K562 (cell line): ENCODE results near the gene OSBP2. TPM values are rescaled to one million over a fixed set of nuclear protein-coding genes. Genes with fewer than 3 reads are reported as not detected.

Source experiments
- ATAC-seq: fragments of 200-7000 bp; cut with Tn5 transposase; 3 replicates; pipeline ENCODE4 v1.9.1; 2020; ENCODE audit warnings: moderate library complexity
- BruUV-seq: library from RNA; stranded (reverse); fragments of 400-500 nt; replicated peaks from 2 replicates; lab custom pipeline; 2021; lab: Mats Ljungman, UMichigan
- CTCF ChIA-PET: fragments of 300-600 bp; formaldehyde crosslinking; extraction: SDS; loops from one replicate; lab custom pipeline; 2021; ENCODE audit warnings: low intra/inter-chr PET ratio; lab: Yijun Ruan, JAX
- POLR2A ChIA-PET: fragments of 300-600, 350-650 bp; sonication (Branson Sonifier 250); formaldehyde crosslinking; extraction: SDS; loops from one replicate; lab custom pipeline; 2021; ENCODE audit warnings: antibody characterized with exemption, inconsistent platforms; lab: Yijun Ruan, JAX
- DNase-seq, 4 experiments: peaks; one replicate each; pipeline versions ENCODE4 v3.0.0 to v3.0.0-alpha.2; 2011 to 2018; ENCODE audit warnings: low spot score in 3 of 4, mixed read lengths in 3 of 4; ENCODE audit errors: extremely low read depth in 1 of 4
- FAIRE-seq: peaks from 2 replicates; lab custom pipeline; 2011; peaks lifted over from hg19 to GRCh38; lab: Jason Lieb, UNC
- H2AFZ ChIP-seq: 2 replicates; pipeline ENCODE4 v1.6.0; 2011; ENCODE audit warnings: low read depth, low read length, control low read depth, inconsistent platforms
- H3K27ac ChIP-seq: fragments of 200-600 bp; 3 replicates; pipeline ENCODE4 v1.8.0; 2011; ENCODE audit warnings: low read depth, mild to moderate bottlenecking, control low read depth, inconsistent platforms, low read length, moderate library complexity, mixed read lengths; ENCODE audit errors: extremely low read depth
- H3K27me3 ChIP-seq, 2 experiments: fragments of 300-600 bp in 1 of 2; 2 replicates in 1 of 2; 3 replicates in 1 of 2; pipeline versions ENCODE4 v1.6.0 to v1.8.0; 2011; ENCODE audit warnings: inconsistent platforms in 2 of 2, low read length in 2 of 2, mild to moderate bottlenecking in 1 of 2, mixed read lengths in 1 of 2, moderate library complexity in 1 of 2; ENCODE audit not compliant: control insufficient read depth in 2 of 2, insufficient read depth in 2 of 2
- H3K36me3 ChIP-seq: fragments of 300-600 bp; 3 replicates; pipeline ENCODE4 v1.8.0; 2011; ENCODE audit warnings: mild to moderate bottlenecking, low read length, inconsistent platforms; ENCODE audit not compliant: control insufficient read depth, insufficient read depth
- H3K4me1 ChIP-seq, 2 experiments: fragments of 200-600 bp in 1 of 2; replicated peaks in 1 of 2; 2 replicates in 1 of 2; 3 replicates in 1 of 2; pipeline versions ENCODE4 v1.5.1 to v1.8.0; 2011; ENCODE audit warnings: inconsistent platforms in 2 of 2, low read length in 2 of 2, mild to moderate bottlenecking in 1 of 2, mixed read lengths in 1 of 2, moderate library complexity in 1 of 2; ENCODE audit not compliant: control insufficient read depth in 2 of 2, insufficient read depth in 2 of 2
- H3K4me2 ChIP-seq: 2 replicates; pipeline ENCODE4 v1.6.1; 2011; ENCODE audit warnings: low read length, control low read depth, inconsistent platforms, mixed read lengths; ENCODE audit not compliant: insufficient read depth
- H3K4me3 ChIP-seq: fragments of 200-600 bp; sonication (generic), shearing (Covaris generic); 2 replicates; pipeline ENCODE4 v1.5.1; 2016; ENCODE audit warnings: control low read depth, inconsistent platforms
- H3K79me2 ChIP-seq: fragments of 200-600 bp; 3 replicates; pipeline ENCODE4 v1.8.0; 2011; ENCODE audit warnings: low read length, inconsistent platforms; ENCODE audit not compliant: control insufficient read depth, insufficient read depth
- H3K9ac ChIP-seq, 2 experiments: 2 replicates each; pipeline versions ENCODE4 v1.6.0 to v1.6.1; 2011; ENCODE audit warnings: low read depth in 2 of 2, low read length in 2 of 2, control low read depth in 1 of 2, inconsistent platforms in 1 of 2, mild to moderate bottlenecking in 1 of 2, mixed read lengths in 1 of 2; ENCODE audit not compliant: insufficient read depth in 1 of 2
- H3K9me1 ChIP-seq: one replicate; pipeline ENCODE4 v1.6.0; 2011; ENCODE audit warnings: inconsistent platforms, mild to moderate bottlenecking, low read length, moderate library complexity; ENCODE audit not compliant: control insufficient read depth, insufficient read depth
- H3K9me3 ChIP-seq: replicated peaks from 2 replicates; pipeline ENCODE4 v1.5.1; 2011; ENCODE audit warnings: low read depth, low read length, inconsistent platforms; ENCODE audit not compliant: control insufficient read depth, insufficient read depth
- H4K20me1 ChIP-seq: replicated peaks from 2 replicates; pipeline ENCODE4 v1.6.1; 2011; ENCODE audit warnings: low read length, inconsistent platforms, mixed read lengths; ENCODE audit not compliant: control insufficient read depth, insufficient read depth
- CHD2 ChIP-seq: IDR thresholded peaks from 2 replicates; pipeline ENCODE4 v1.6.1; 2011; ENCODE audit warnings: low read depth, low read length
- E2F4 ChIP-seq: sonication (generic); formaldehyde crosslinking; IDR thresholded peaks from 2 replicates; pipeline ENCODE4 v1.8.0; 2022; ENCODE audit warnings: mild to moderate bottlenecking, low read depth, missing genetic modification reagents
- E2F6 ChIP-seq, 2 experiments: IDR thresholded peaks; 2 replicates each; pipeline ENCODE4 v1.6.1; 2011; ENCODE audit warnings: borderline replicate concordance in 1 of 2, control low read depth in 1 of 2, low read depth in 1 of 2, low read length in 1 of 2, mild to moderate bottlenecking in 1 of 2, mixed read lengths in 1 of 2, moderate library complexity in 1 of 2; ENCODE audit not compliant: insufficient read depth in 1 of 2, insufficient read length in 1 of 2, poor library complexity in 1 of 2, severe bottlenecking in 1 of 2; ENCODE audit errors: extremely low read depth in 1 of 2
- ELF1 ChIP-seq: fragments of 200-800 bp; sonication (Bioruptor generic); IDR thresholded peaks from 2 replicates; pipeline ENCODE4 v1.6.1; 2016; ENCODE audit warnings: missing genetic modification characterization, missing compliant biosample characterization
- ETV5 ChIP-seq: sonication (generic); formaldehyde crosslinking; IDR thresholded peaks from 2 replicates; pipeline ENCODE4 v1.4.0; 2020; ENCODE audit warnings: low read depth, mild to moderate bottlenecking, missing genetic modification reagents
- IFI16 ChIP-seq: fragments of 250-450 bp; sonication (Bioruptor Pico); IDR thresholded peaks from 2 replicates; pipeline ENCODE4 v2.1.2; 2022; ENCODE audit warnings: mild to moderate bottlenecking, inconsistent platforms
- ILF3 ChIP-seq: fragments of 450-650 bp; IDR thresholded peaks from 2 replicates; pipeline ENCODE4 v1.6.1; 2018; ENCODE audit warnings: antibody characterized with exemption, mild to moderate bottlenecking, moderate library complexity, borderline replicate concordance
- NCOA2 ChIP-seq, 2 experiments: fragments of 450-650 bp; IDR thresholded peaks; 2 replicates each; pipeline ENCODE4 v1.6.1; 2018; ENCODE audit warnings: mild to moderate bottlenecking in 2 of 2, moderate library complexity in 1 of 2; ENCODE audit not compliant: partially characterized antibody in 2 of 2
- POLR2A ChIP-seq: fragments of 450-650 bp; conservative IDR thresholded peaks from 2 replicates; pipeline ENCODE4 v1.6.1; 2016
- PRPF4 ChIP-seq: fragments of 200-400 bp; formaldehyde crosslinking; IDR thresholded peaks from one replicate; pipeline ENCODE4 v1.6.1; 2017; ENCODE audit warnings: low read length, low read depth, mild to moderate bottlenecking; ENCODE audit not compliant: insufficient read depth, poor library complexity, severe bottlenecking
- PURB ChIP-seq: sonication (generic); formaldehyde crosslinking; IDR thresholded peaks from 2 replicates; pipeline ENCODE4 v1.9.0; 2021; ENCODE audit warnings: low read depth, mild to moderate bottlenecking, missing genetic modification reagents
- PYGO2 ChIP-seq: fragments of 450-650 bp; IDR thresholded peaks from 2 replicates; pipeline ENCODE4 v1.6.1; 2016; ENCODE audit warnings: mild to moderate bottlenecking, missing genetic modification characterization, moderate library complexity, missing compliant biosample characterization
- RBM14 ChIP-seq: fragments of 200-400 bp; formaldehyde crosslinking; IDR thresholded peaks from 2 replicates; pipeline ENCODE4 v1.6.1; 2018; ENCODE audit warnings: low read depth, mild to moderate bottlenecking, low read length, moderate library complexity, borderline replicate concordance; ENCODE audit not compliant: insufficient read depth
- ZNF140 ChIP-seq: fragments of 250-450 bp; sonication (Bioruptor Pico); IDR thresholded peaks from 2 replicates; pipeline ENCODE4 v1.8.0; 2021; ENCODE audit warnings: moderate library complexity, mild to moderate bottlenecking, inconsistent platforms
- ZSCAN32 ChIP-seq: fragments of 450-650 bp; formaldehyde crosslinking; IDR thresholded peaks from 2 replicates; pipeline ENCODE4 v1.4.0; 2020; ENCODE audit warnings: mild to moderate bottlenecking, moderate library complexity
- WGBS: fragments of 100-300 bp; shearing (Covaris generic); methylation state at CpG from one replicate; pipeline ENCODE4 v1.1.6; 2016; ENCODE audit warnings: low coverage, mixed read lengths; ENCODE audit not compliant: insufficient coverage; ENCODE audit errors: missing lambda C conversion rate; 5-methylcytosine and 5-hydroxymethylcytosine counted together
- in situ Hi-C: fragments of 300-500 bp; cut with MboI; formaldehyde crosslinking; loops from 4 replicates; pipeline ENCODE4 v1.15.0; 2018; ENCODE audit warnings: inconsistent platforms, mixed read lengths
- intact Hi-C: fragments of 100-400 bp; cut with micrococcal nuclease; formaldehyde crosslinking; loops from 2 replicates; pipeline ENCODE4 v1.14.2; 2022
- polyA plus RNA-seq, 8 experiments: library from polyadenylated mRNA; depleted of rRNA in 4 of 8; stranded (reverse) in 5 of 8; unstranded in 3 of 8; fragments of >200 nt; fragmentation: Nextera tagmentation in 2 of 8; fragmentation: Illumina TruSeq in 1 of 8; extraction: Ambion mirVana in 2 of 8; extraction: Trizol in 1 of 8; gene quantifications; 2 replicates each; pipeline versions ENCODE4 v1.2.1 to v1.2.3, GENCODE V29; 2011 to 2014; ENCODE audit warnings: inconsistent platforms in 1 of 8, missing spikeins in 1 of 8
- total RNA-seq, 7 experiments: library from RNA; depleted of rRNA in 6 of 7; stranded (reverse); fragments of >200 nt in 6 of 7; fragmentation: Illumina TruSeq in 2 of 7; extraction: Trizol in 2 of 7; gene quantifications; 2 replicates each; pipeline versions ENCODE4 v1.2.1 to v1.2.3, GENCODE V29; 2011 to 2021; ENCODE audit warnings: low replicate concordance in 1 of 7

Gene OSBP2
- total and polyA plus RNA-seq, 9 of the 15 experiments (the other 6 are each of a cell fraction or from before 2014, with no cell fraction given), result 0.52 to 29.5 (median 21.6) TPM

GRCh38 chr22:30955153-30955552, 260.5 kb downstream of the OSBP2 start:
- DNase-seq, result no peak
- no peaks in the 10 kb centered on the region for H3K9me3 ChIP-seq
- 91% methylated on average over 4 of the region's 4 CpGs for WGBS
- CTCF ChIA-PET, result no interaction called here
- no peak overlapping the region for H3K4me2 ChIP-seq
- H3K9ac ChIP-seq, result no peak overlapping the region
- no peaks in the 10 kb centered on the region for H3K4me1 ChIP-seq
- no peaks in the 10 kb centered on the region for H4K20me1 ChIP-seq
- ATAC-seq, result no peak
- H3K4me3 ChIP-seq, result no peak overlapping the region
- no peak overlapping the region for H3K27ac ChIP-seq
- no peaks in the 10 kb centered on the region for H3K9me1 ChIP-seq
- POLR2A ChIA-PET, result no interaction called here
- FAIRE-seq, result no peak
- in situ Hi-C loops, result loop anchor here (10.0 kb wide), 1 partner anchor 200 kb away; no protein-coding TSS in a partner anchor
- H3K36me3 ChIP-seq, result peaks cover 79% of the 10 kb centered on the region
- intact Hi-C loops, result no loop called here
- H2AFZ ChIP-seq, result no peak overlapping the region
- H3K79me2 ChIP-seq, result peaks cover 4% of the 10 kb centered on the region; the same call in 1 of the 3 replicates
- TF ChIP-seq PYGO2 (tag) (no peak), ZSCAN32 (CRISPR knock-in tag) (no peak), RBM14 (no peak), ELF1 (tag) (no peak), NCOA2 (IDR thresholded peaks at IDR 0.05; ENCODE audit: partially characterized antibody in 2 of 2) (no peak), CHD2 (no peak), ETV5 (CRISPR knock-in tag) (no peak), IFI16 (no peak), PRPF4 (no peak), ZNF140 (no peak), E2F4 (CRISPR knock-in tag) (no peak), PURB (no peak), POLR2A (no peak), ILF3 (no peak), E2F6 (IDR thresholded peaks at IDR 0.05; ENCODE audit: borderline replicate concordance in 1 of 2, extremely low read depth in 1 of 2, insufficient read depth in 1 of 2, insufficient read length in 1 of 2, low read depth in 1 of 2, low read length in 1 of 2, poor library complexity in 1 of 2, severe bottlenecking in 1 of 2) (no peak)
- BruUV-seq, result no TSS peak
- H3K27me3 ChIP-seq, result no peaks in the 10 kb centered on the region
